ENCODE results near the gene RILPL1.

The RILPL1 gene

GRCh38 chr12:123428591-123428990 is 104.9 kb downstream of the RILPL1 start:
- H3K4me3 ChIP-seq (ENCODE audit: low read depth, low read length): no peak overlapping the region
- DNase-seq (ENCODE audit: low read depth): no peak
- TF ChIP-seq, protein P1, sequence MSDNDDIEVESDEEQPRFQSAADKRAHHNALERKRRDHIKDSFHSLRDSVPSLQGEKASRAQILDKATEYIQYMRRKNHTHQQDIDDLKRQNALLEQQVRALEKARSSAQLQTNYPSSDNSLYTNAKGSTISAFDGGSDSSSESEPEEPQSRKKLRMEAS (IDR thresholded peaks at IDR 0.05; ENCODE audit: low read depth, low read length): no peak
- TF ChIP-seq POLR2A (IDR thresholded peaks at IDR 0.05; ENCODE audit: extremely low read depth, insufficient read length) (no peak), CTCF (IDR thresholded peaks at IDR 0.05; ENCODE audit: low read depth, low read length) (no peak), MYC (IDR thresholded peaks at IDR 0.05; ENCODE audit: low read depth, low read length) (no peak)

- TF ChIP-seq MYC (IDR thresholded peaks at IDR 0.05; ENCODE audit: low read depth, low read length) (no peak), CTCF (IDR thresholded peaks at IDR 0.05; ENCODE audit: low read depth, low read length) (no peak), POLR2A (IDR thresholded peaks at IDR 0.05; ENCODE audit: extremely low read depth, insufficient read length) (no peak)
- TF ChIP-seq, protein P1 (IDR thresholded peaks at IDR 0.05; ENCODE audit: low read depth, low read length): no peak
- H3K4me3 ChIP-seq (ENCODE audit: low read depth, low read length): no peak overlapping the region
- DNase-seq (ENCODE audit: low read depth): no peak
Measured at GRCh38 chr12:123427036-123427769, 106.3 kb downstream of the RILPL1 start.

GRCh38 chr12:123421314-123421713 is 112.2 kb downstream of the RILPL1 start:
- TF ChIP-seq CTCF (IDR thresholded peaks at IDR 0.05; ENCODE audit: low read depth, low read length) (peak; percentile 3), MYC (IDR thresholded peaks at IDR 0.05; ENCODE audit: low read depth, low read length) (no peak)
- DNase-seq (ENCODE audit: low read depth): no peak
- no peak overlapping the region for H3K4me3 ChIP-seq (ENCODE audit: low read depth, low read length)
